Putamen (tissue), 1 donor: ENCODE measurements around the gene SUMF2.
A peak's percentile ranks its signal among the peaks of the same experiment; 100 is the strongest.
"Not testable (repeated sequence)": the region's sequence is repeated elsewhere in the genome, so short reads cannot be mapped to it uniquely, and the experiment has no call there.

ENCODE experiments used
- DNase-seq: peaks from one replicate; pipeline ENCODE4 v3.0.0-alpha.2; 2016; ENCODE audit warnings: low spot score

Gene SUMF2

GRCh38 chr7:56106108-56107073, 42.3 kb downstream of the SUMF2 start, which contains the start of gene CHCHD2:
TSS of gene CHCHD2 (minus strand) at chr7:56106476. CDS start at chr7:56106413, 63 bp downstream.
- DNase-seq = peak; percentile 99

DNA sequence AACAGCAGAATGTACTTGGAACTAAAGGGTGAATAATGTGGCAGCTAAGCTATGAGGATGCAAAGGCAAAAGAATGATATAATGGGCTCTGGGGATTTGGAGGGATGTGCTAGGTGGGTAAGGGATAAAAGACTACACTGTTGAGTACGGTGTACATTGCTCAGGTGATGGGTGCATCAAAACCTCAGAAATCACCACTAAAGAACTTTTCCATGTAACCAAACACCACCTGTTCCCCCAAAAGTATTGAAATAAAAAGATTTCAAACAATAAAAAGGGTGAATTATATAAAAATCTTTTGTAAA, 43.8 kb downstream of the SUMF2 start:
- DNase-seq = no peak

DNA sequence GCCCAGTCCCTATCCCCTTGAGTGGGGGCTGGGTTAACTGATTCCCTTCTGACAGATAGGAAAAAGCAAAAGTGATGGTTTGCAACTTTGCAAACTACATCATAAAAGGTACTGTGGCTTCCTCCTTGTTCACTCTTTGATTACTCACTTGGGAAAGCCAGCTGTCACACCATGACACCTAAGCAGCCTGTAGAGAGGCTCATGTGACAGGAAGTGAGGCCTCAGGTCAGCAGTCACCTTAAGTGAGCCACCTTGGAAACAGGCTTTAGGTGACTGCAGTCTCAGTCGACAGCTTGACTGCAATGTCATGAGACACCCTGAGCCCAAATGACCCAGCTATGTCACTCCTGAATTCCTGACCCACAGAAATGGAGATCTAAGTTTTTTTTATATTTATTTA, 46.5 kb downstream of the SUMF2 start:
- DNase-seq = no peak

DNA sequence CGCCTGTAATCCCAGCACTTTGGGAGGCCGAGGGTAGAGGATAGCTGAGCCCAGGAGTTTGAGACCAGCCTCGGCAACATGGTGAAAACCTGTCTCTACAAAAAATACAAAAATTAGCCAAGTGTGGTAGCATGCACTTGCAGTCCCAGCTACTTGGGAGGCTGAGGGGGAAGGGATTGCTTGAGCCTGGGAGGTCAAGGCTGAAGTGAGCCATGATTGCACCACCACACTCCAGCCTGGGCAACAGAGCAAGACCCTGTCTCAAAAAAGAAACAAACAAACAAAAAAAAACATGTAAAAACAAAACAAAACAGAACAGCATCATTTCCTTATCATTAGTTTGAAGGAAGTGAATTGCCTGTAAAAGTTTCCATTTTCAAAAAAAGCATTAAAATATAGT, 48.2 kb downstream of the SUMF2 start:
- not testable (repeated sequence) for DNase-seq

GRCh38 chr7:56115852-56116538, 51.9 kb downstream of the SUMF2 start, which contains the start of gene NUPR2:
TSS of gene NUPR2 (minus strand) at chr7:56116417. CDS start at chr7:56116314, 103 bp downstream.
- no peak for DNase-seq

GRCh38 chr7:56121440-56121839, 57.4 kb downstream of the SUMF2 start:
- DNase-seq = peak; percentile 34

- no peak for DNase-seq
Measured at GRCh38 chr7:56124981-56125380, 60.9 kb downstream of the SUMF2 start.

- no peak for DNase-seq
Measured at GRCh38 chr7:56125831-56126230, 61.7 kb downstream of the SUMF2 start.

DNA sequence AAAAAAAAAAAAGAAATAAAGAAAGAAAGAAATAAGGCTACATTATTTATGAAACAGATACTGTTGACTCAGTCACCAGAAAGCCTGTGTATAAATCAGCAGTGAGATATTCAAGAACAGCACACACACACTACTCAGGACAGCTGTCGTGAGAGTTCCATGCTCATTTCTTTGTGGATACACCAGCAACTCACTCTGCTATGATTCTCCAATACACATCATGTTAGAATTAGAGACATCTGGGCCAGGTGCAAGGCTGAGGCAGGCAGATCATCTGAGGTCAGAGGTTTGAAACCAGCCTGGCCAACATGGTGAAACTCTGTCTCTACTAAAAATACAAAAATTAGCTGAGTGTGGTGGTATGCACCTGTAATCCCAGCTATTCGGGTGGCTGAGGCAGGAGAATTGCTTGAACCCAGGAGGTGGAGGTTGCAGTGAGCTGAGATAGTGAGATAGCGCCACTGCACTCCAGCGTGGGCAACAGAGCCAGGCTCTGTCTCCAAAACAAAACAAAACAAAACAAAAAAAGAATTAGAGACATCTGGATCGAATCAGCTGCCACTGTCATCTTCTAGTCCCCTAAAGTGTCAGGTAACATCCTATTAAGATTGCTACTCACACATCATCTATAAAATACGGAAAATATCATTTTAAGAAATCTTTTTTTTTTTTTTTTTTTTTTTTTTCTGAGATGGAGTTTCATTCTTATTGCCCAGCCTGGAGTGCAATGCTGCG, 63.3 kb downstream of the SUMF2 start:
- no peak for DNase-seq
